Loucy (cell line): ENCODE data around the gene CDYL2.

Experiments
- H2AFZ ChIP-seq: fragments of 200-600 bp; sonication (generic); 2 replicates; pipeline ENCODE4 v1.6.0; 2016; ENCODE audit warnings: antibody characterized with exemption, mild to moderate bottlenecking, low read length, moderate library complexity
- H3F3A ChIP-seq: fragments of 200-600 bp; 2 replicates; pipeline ENCODE4 v1.6.0; 2016; ENCODE audit warnings: antibody characterized with exemption, low read depth, mild to moderate bottlenecking
- H3K27me3 ChIP-seq: fragments of 200-600 bp; sonication (generic); 2 replicates; pipeline ENCODE4 v1.6.1; 2014; ENCODE audit warnings: low read length, mild to moderate bottlenecking; ENCODE audit not compliant: insufficient read depth, poor library complexity, severe bottlenecking
- H3K36me3 ChIP-seq: fragments of 200-600 bp; sonication (generic); 2 replicates; pipeline ENCODE4 v1.6.1; 2016; ENCODE audit warnings: low read length; ENCODE audit not compliant: insufficient read depth
- H3K4me1 ChIP-seq: fragments of 200-600 bp; sonication (generic); 2 replicates; pipeline ENCODE4 v1.5.1; 2014; ENCODE audit warnings: low read length, mild to moderate bottlenecking; ENCODE audit not compliant: insufficient read depth, poor library complexity, severe bottlenecking
- H3K4me2 ChIP-seq: fragments of 200-600 bp; sonication (generic); 2 replicates; pipeline ENCODE4 v1.6.0; 2014; ENCODE audit warnings: antibody characterized with exemption, low read length, low read depth, mild to moderate bottlenecking; ENCODE audit not compliant: poor library complexity, severe bottlenecking
- H3K4me3 ChIP-seq: fragments of 200-600 bp; sonication (generic); 2 replicates; pipeline ENCODE4 v1.5.1; 2014; ENCODE audit warnings: low read length, mild to moderate bottlenecking, mixed read lengths; ENCODE audit not compliant: poor library complexity, severe bottlenecking
- H3K79me2 ChIP-seq: fragments of 200-600 bp; sonication (generic); 2 replicates; pipeline ENCODE4 v1.6.1; 2014; ENCODE audit warnings: low read length; ENCODE audit not compliant: insufficient read depth
- H3K9ac ChIP-seq: fragments of 200-600 bp; sonication (generic); 2 replicates; pipeline ENCODE4 v1.6.0; 2014; ENCODE audit warnings: mild to moderate bottlenecking, low read depth, low read length, moderate library complexity; ENCODE audit not compliant: poor library complexity, severe bottlenecking
- H3K9me2 ChIP-seq: fragments of 200-600 bp; sonication (generic); replicated peaks from 2 replicates; pipeline ENCODE4 v1.6.1; 2016; ENCODE audit warnings: low read depth, low read length, mixed read lengths
- H3K9me3 ChIP-seq: fragments of 200-600 bp; sonication (generic); 2 replicates; pipeline ENCODE4 v1.6.1; 2014; ENCODE audit warnings: mild to moderate bottlenecking, antibody characterized with exemption, low read length, low read depth; ENCODE audit not compliant: insufficient read depth
- H4K20me1 ChIP-seq: fragments of 200-600 bp; sonication (generic); 2 replicates; pipeline ENCODE4 v1.6.0; 2014; ENCODE audit warnings: antibody characterized with exemption, low read length, mild to moderate bottlenecking; ENCODE audit not compliant: insufficient read depth, poor library complexity, severe bottlenecking
- CTCF ChIP-seq: fragments of 200-600 bp; sonication (generic); conservative IDR thresholded peaks from 2 replicates; pipeline ENCODE4 v1.5.1; 2014; ENCODE audit warnings: mild to moderate bottlenecking, antibody characterized with exemption, low read length
- EZH2phosphoT487 ChIP-seq: fragments of 200-600 bp; IDR thresholded peaks from 2 replicates; pipeline ENCODE4 v1.6.1; 2018; ENCODE audit warnings: antibody characterized with exemption, mild to moderate bottlenecking, moderate library complexity, borderline replicate concordance

CDYL2 gene

GRCh38 chr16:80664786-80665185 lies 139.6 kb downstream of the CDYL2 start:
- Histone ChIP-seq H3K4me3 (no peak overlapping the region), H3K9me3 (peaks cover 8% of the 10 kb centered on the region; the same call in 1 of the 2 replicates), H3F3A (no peaks in the 10 kb centered on the region), H3K9ac (no peak overlapping the region), H4K20me1 (no peaks in the 10 kb centered on the region), H3K27me3 (no peaks in the 10 kb centered on the region), H2AFZ (no peak overlapping the region), H3K36me3 (no peaks in the 10 kb centered on the region), H3K4me2 (no peak overlapping the region), H3K9me2 (no peaks in the 10 kb centered on the region), H3K4me1 (peaks cover 12% of the 10 kb centered on the region), H3K79me2 (peaks cover 12% of the 10 kb centered on the region)
- TF ChIP-seq EZH2phosphoT487 = no peak
- no peak for TF ChIP-seq CTCF

- TF ChIP-seq EZH2phosphoT487 = no peak
- TF ChIP-seq CTCF = no peak
- H3K9me3 ChIP-seq = peaks cover 11% of the 10 kb centered on the region; the same call in 1 of the 2 replicates
- H3K9ac ChIP-seq = no peak overlapping the region
- peaks cover 12% of the 10 kb centered on the region for H3K4me1 ChIP-seq
- no peak overlapping the region for H3K4me2 ChIP-seq
- H3K9me2 ChIP-seq = no peaks in the 10 kb centered on the region
- no peak overlapping the region for H2AFZ ChIP-seq
- H3F3A ChIP-seq = no peaks in the 10 kb centered on the region
- H3K4me3 ChIP-seq = no peak overlapping the region
- no peaks in the 10 kb centered on the region for H3K36me3 ChIP-seq
- H4K20me1 ChIP-seq = no peaks in the 10 kb centered on the region
- peaks cover 12% of the 10 kb centered on the region for H3K79me2 ChIP-seq
- no peaks in the 10 kb centered on the region for H3K27me3 ChIP-seq
Measured at GRCh38 chr16:80664226-80664625, 140.2 kb downstream of the CDYL2 start.

- peaks cover 12% of the 10 kb centered on the region for H3K79me2 ChIP-seq
- no peak overlapping the region for H2AFZ ChIP-seq
- no peaks in the 10 kb centered on the region for H3K9me2 ChIP-seq
- no peaks in the 10 kb centered on the region for H3K36me3 ChIP-seq
- no peaks in the 10 kb centered on the region for H4K20me1 ChIP-seq
- H3K4me3 ChIP-seq = no peak overlapping the region
- H3K9me3 ChIP-seq = peaks cover 14% of the 10 kb centered on the region; the same call in 1 of the 2 replicates
- H3K27me3 ChIP-seq = no peaks in the 10 kb centered on the region
- no peak overlapping the region for H3K9ac ChIP-seq
- no peaks in the 10 kb centered on the region for H3F3A ChIP-seq
- H3K4me1 ChIP-seq = peaks cover 12% of the 10 kb centered on the region
- H3K4me2 ChIP-seq = no peak overlapping the region
- TF ChIP-seq EZH2phosphoT487 (no peak), CTCF (no peak)
Measured at GRCh38 chr16:80663078-80663477, 141.3 kb downstream of the CDYL2 start.
